H9 (cell line): ENCODE data around the gene TGFBRAP1. TPM values are rescaled to one million over a fixed set of nuclear protein-coding genes. Genes with fewer than 3 reads are reported as not detected.

ENCODE experiments used
- DNase-seq: peaks from one replicate; pipeline ENCODE4 v3.0.0-alpha.2; 2017
- H2AFZ ChIP-seq: one replicate; pipeline ENCODE4 v1.6.1; 2013; ENCODE audit warnings: mild to moderate bottlenecking, low read length, control low read depth, moderate library complexity
- H2AK5ac ChIP-seq: 2 replicates; pipeline ENCODE4 v1.6.1; 2013; ENCODE audit warnings: low read length, control low read depth, mixed read lengths; ENCODE audit not compliant: insufficient read length
- H2BK120ac ChIP-seq: one replicate; pipeline ENCODE4 v1.6.1; 2013; ENCODE audit warnings: low read depth, mild to moderate bottlenecking, low read length, control low read depth, inconsistent platforms; ENCODE audit not compliant: poor library complexity, severe bottlenecking
- H2BK12ac ChIP-seq: 2 replicates; pipeline ENCODE4 v1.6.1; 2013; ENCODE audit warnings: low read length, control low read depth, mixed read lengths, low read depth; ENCODE audit not compliant: insufficient read length
- H2BK15ac ChIP-seq: 2 replicates; pipeline ENCODE4 v1.6.1; 2013; ENCODE audit warnings: low read depth, low read length, control low read depth
- H2BK20ac ChIP-seq: one replicate; pipeline ENCODE4 v1.6.1; 2013; ENCODE audit warnings: low read depth, mild to moderate bottlenecking, low read length, control low read depth, inconsistent platforms; ENCODE audit not compliant: poor library complexity, severe bottlenecking
- H2BK5ac ChIP-seq: 2 replicates; pipeline ENCODE4 v1.6.1; 2013; ENCODE audit warnings: low read length, control low read depth, mixed read lengths; ENCODE audit not compliant: insufficient read length
- H3K14ac ChIP-seq: 2 replicates; pipeline ENCODE4 v1.6.1; 2013; ENCODE audit warnings: low read length, control low read depth; ENCODE audit not compliant: insufficient read depth
- H3K18ac ChIP-seq: 2 replicates; pipeline ENCODE4 v1.6.1; 2013; ENCODE audit warnings: low read depth, mild to moderate bottlenecking, mixed read lengths, low read length, control low read depth; ENCODE audit not compliant: insufficient read length
- H3K23ac ChIP-seq: 2 replicates; pipeline ENCODE4 v1.6.1; 2013; ENCODE audit warnings: low read length, control low read depth, mixed read lengths, low read depth; ENCODE audit not compliant: insufficient read length
- H3K23me2 ChIP-seq: 2 replicates; pipeline ENCODE4 v1.6.1; 2013; ENCODE audit warnings: low read depth, mild to moderate bottlenecking, mixed read lengths, low read length, control low read depth; ENCODE audit not compliant: insufficient read length, poor library complexity, severe bottlenecking
- H3K27ac ChIP-seq: 2 replicates; pipeline ENCODE4 v1.5.1; 2013; ENCODE audit warnings: low read length, control low read depth, mixed read lengths, low read depth; ENCODE audit not compliant: insufficient read length
- H3K27me3 ChIP-seq: 2 replicates; pipeline ENCODE4 v1.6.1; 2013; ENCODE audit warnings: low read length, control low read depth, inconsistent platforms; ENCODE audit not compliant: insufficient read depth
- H3K4ac ChIP-seq: 2 replicates; pipeline ENCODE4 v1.6.1; 2013; ENCODE audit warnings: low read depth, mild to moderate bottlenecking, control low read depth, inconsistent platforms, low read length, moderate library complexity
- H3K4me1 ChIP-seq: 2 replicates; pipeline ENCODE4 v1.6.1; 2013; ENCODE audit warnings: low read length, control low read depth, inconsistent platforms; ENCODE audit not compliant: insufficient read depth
- H3K4me2 ChIP-seq: 2 replicates; pipeline ENCODE4 v1.6.1; 2013; ENCODE audit warnings: low read length, control low read depth, mixed read lengths; ENCODE audit not compliant: insufficient read length, insufficient read depth
- H3K56ac ChIP-seq: 2 replicates; pipeline ENCODE4 v1.6.1; 2013; ENCODE audit warnings: low read depth, mild to moderate bottlenecking, mixed read lengths, low read length, control low read depth; ENCODE audit not compliant: insufficient read length
- H3K79me1 ChIP-seq: 2 replicates; pipeline ENCODE4 v1.6.1; 2013; ENCODE audit warnings: low read depth, mild to moderate bottlenecking, moderate library complexity, low read length, control low read depth, inconsistent platforms; ENCODE audit not compliant: insufficient read depth, poor library complexity, severe bottlenecking
- H3K79me2 ChIP-seq: 2 replicates; pipeline ENCODE4 v1.6.1; 2013; ENCODE audit warnings: low read length, control low read depth, inconsistent platforms; ENCODE audit not compliant: insufficient read depth
- H3K9ac ChIP-seq: 2 replicates; pipeline ENCODE4 v1.6.1; 2013; ENCODE audit warnings: low read length, control low read depth, mixed read lengths; ENCODE audit not compliant: insufficient read length; ENCODE audit errors: extremely low read depth
- H3K9me3 ChIP-seq: one replicate; pipeline ENCODE4 v1.6.1; 2013; ENCODE audit warnings: low read depth, low read length, inconsistent platforms; ENCODE audit not compliant: control insufficient read depth
- H3T11ph ChIP-seq: one replicate; pipeline ENCODE4 v1.6.1; 2013; ENCODE audit warnings: mild to moderate bottlenecking, low read length, control low read depth, inconsistent platforms
- H4K20me1 ChIP-seq: one replicate; pipeline ENCODE4 v1.6.1; 2013; ENCODE audit not compliant: control insufficient read depth, insufficient read length, insufficient read depth
- H4K5ac ChIP-seq: 2 replicates; pipeline ENCODE4 v1.6.1; 2013; ENCODE audit warnings: low read depth, mild to moderate bottlenecking, mixed read lengths, low read length, control low read depth; ENCODE audit not compliant: insufficient read length
- H4K8ac ChIP-seq: replicated peaks from 2 replicates; pipeline ENCODE4 v1.6.1; 2013; ENCODE audit warnings: low read length, control low read depth, mixed read lengths, low read depth; ENCODE audit not compliant: insufficient read length
- H4K91ac ChIP-seq: 2 replicates; pipeline ENCODE4 v1.6.1; 2013; ENCODE audit warnings: low read depth, mild to moderate bottlenecking, moderate library complexity, mixed read lengths, low read length, control low read depth; ENCODE audit not compliant: insufficient read length
- H3K27ac Mint-ChIP-seq, 3 experiments: 2 replicates in 2 of 3; 3 replicates in 1 of 3; pipeline ENCODE4 v1.8.0; 2020 to 2021; ENCODE audit warnings: mixed read lengths in 3 of 3, mild to moderate bottlenecking in 1 of 3, moderate library complexity in 1 of 3
- H3K27me3 Mint-ChIP-seq: 2 replicates; pipeline ENCODE4 v1.8.0; 2021; ENCODE audit warnings: low read depth, mild to moderate bottlenecking, moderate library complexity, mixed read lengths
- H3K36me3 Mint-ChIP-seq, 3 experiments: 2 replicates in 2 of 3; 3 replicates in 1 of 3; pipeline ENCODE4 v1.8.0; 2020 to 2021; ENCODE audit warnings: low read depth in 3 of 3, mixed read lengths in 3 of 3; ENCODE audit not compliant: insufficient read depth in 1 of 3
- H3K4me1 Mint-ChIP-seq, 2 experiments: 2 replicates each; pipeline ENCODE4 v1.8.0; 2020; ENCODE audit warnings: mixed read lengths in 2 of 2
- H3K4me3 Mint-ChIP-seq, 2 experiments: 2 replicates in 1 of 2; 3 replicates in 1 of 2; pipeline ENCODE4 v1.8.0; 2020 to 2021; ENCODE audit warnings: mild to moderate bottlenecking in 2 of 2, mixed read lengths in 2 of 2, moderate library complexity in 1 of 2
- H3K9me3 Mint-ChIP-seq, 2 experiments: 2 replicates in 1 of 2; 3 replicates in 1 of 2; pipeline ENCODE4 v1.8.0; 2020; ENCODE audit warnings: mild to moderate bottlenecking in 2 of 2, mixed read lengths in 2 of 2, moderate library complexity in 1 of 2
- WGBS: extraction: QIAGEN DNeasy Blood & Tissue Kit; methylation state at CpG from one replicate; pipeline ENCODE4 v1.1.7; 2013; ENCODE audit warnings: missing lambda C conversion rate, low lambda C conversion rate, mixed read lengths; ENCODE audit not compliant: insufficient read length; ENCODE audit errors: extremely low coverage; 5-methylcytosine and 5-hydroxymethylcytosine counted together
- total RNA-seq: library from RNA; stranded (reverse); gene quantifications from 2 replicates; pipeline ENCODE4 v1.2.1, GENCODE V29; 2021
- TF ChIP-seq, protein P1 (sequence below): fragments of 200-600 bp; sonication (generic); conservative IDR thresholded peaks from 3 replicates; pipeline ENCODE4 v1.8.0; 2021; ENCODE audit warnings: antibody characterized with exemption, mild to moderate bottlenecking

Gene TGFBRAP1
- total RNA-seq, 1 experiment from 2014 or later, result 23.6 TPM

- H3K18ac ChIP-seq, result no peak overlapping the region
- WGBS, result no CpG with 5 or more reads among the region's 15 CpGs
- Mint-ChIP-seq H3K27me3 (no peaks in the 10 kb centered on the region), H3K4me3 (no peak overlapping the region), H3K27ac (peak overlapping the region in 2 of 3 experiments; percentile 43 to 68; a peak in 5 of 7 replicates), H3K36me3 (peaks cover 4 to 22% (median 12%) of the 10 kb centered on the region in 3 experiments; a peak in 6 of 7 replicates), H3K9me3 (no peaks in the 10 kb centered on the region), H3K4me1 (peaks cover 15 to 16% of the 10 kb centered on the region in 2 experiments)
- peaks cover 5% of the 10 kb centered on the region for H3K79me1 ChIP-seq
- H2BK12ac ChIP-seq, result no peak overlapping the region
- H3K23ac ChIP-seq, result no peak overlapping the region
- H3K4me2 ChIP-seq, result no peak overlapping the region
- no peak overlapping the region for H3K27ac ChIP-seq
- H4K91ac ChIP-seq, result no peak overlapping the region
- no peak overlapping the region for H2BK5ac ChIP-seq
- H2AFZ ChIP-seq, result no peak overlapping the region
- no peaks in the 10 kb centered on the region for H3K9me3 ChIP-seq
- TF ChIP-seq, protein P1, sequence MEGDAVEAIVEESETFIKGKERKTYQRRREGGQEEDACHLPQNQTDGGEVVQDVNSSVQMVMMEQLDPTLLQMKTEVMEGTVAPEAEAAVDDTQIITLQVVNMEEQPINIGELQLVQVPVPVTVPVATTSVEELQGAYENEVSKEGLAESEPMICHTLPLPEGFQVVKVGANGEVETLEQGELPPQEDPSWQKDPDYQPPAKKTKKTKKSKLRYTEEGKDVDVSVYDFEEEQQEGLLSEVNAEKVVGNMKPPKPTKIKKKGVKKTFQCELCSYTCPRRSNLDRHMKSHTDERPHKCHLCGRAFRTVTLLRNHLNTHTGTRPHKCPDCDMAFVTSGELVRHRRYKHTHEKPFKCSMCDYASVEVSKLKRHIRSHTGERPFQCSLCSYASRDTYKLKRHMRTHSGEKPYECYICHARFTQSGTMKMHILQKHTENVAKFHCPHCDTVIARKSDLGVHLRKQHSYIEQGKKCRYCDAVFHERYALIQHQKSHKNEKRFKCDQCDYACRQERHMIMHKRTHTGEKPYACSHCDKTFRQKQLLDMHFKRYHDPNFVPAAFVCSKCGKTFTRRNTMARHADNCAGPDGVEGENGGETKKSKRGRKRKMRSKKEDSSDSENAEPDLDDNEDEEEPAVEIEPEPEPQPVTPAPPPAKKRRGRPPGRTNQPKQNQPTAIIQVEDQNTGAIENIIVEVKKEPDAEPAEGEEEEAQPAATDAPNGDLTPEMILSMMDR, result no peak
- H3K79me2 ChIP-seq, result no peaks in the 10 kb centered on the region; the same call in 1 of the 2 replicates
- H2BK20ac ChIP-seq, result no peak overlapping the region
- no peaks in the 10 kb centered on the region for H4K20me1 ChIP-seq
- no peaks in the 10 kb centered on the region; the same call in 1 of the 2 replicates for H3K4me1 ChIP-seq
- no peak overlapping the region for H3T11ph ChIP-seq
- H3K14ac ChIP-seq, result no peak overlapping the region
- H3K56ac ChIP-seq, result no peak overlapping the region
- no peak overlapping the region for H4K8ac ChIP-seq
- H2BK15ac ChIP-seq, result no peak overlapping the region
- no peaks in the 10 kb centered on the region for H3K23me2 ChIP-seq
- no peak overlapping the region for H2AK5ac ChIP-seq
- H3K9ac ChIP-seq, result no peak overlapping the region
- H3K4ac ChIP-seq, result no peak overlapping the region
- no peak for DNase-seq
- no peak overlapping the region for H2BK120ac ChIP-seq
- H4K5ac ChIP-seq, result no peak overlapping the region
- H3K27me3 ChIP-seq, result no peaks in the 10 kb centered on the region
These were observed 21.0 kb downstream of the TGFBRAP1 start for GRCh38 chr2:105308382-105309146.
